HUES6 (cell line): ENCODE results near the gene GALNT9.
"Not testable (repeated sequence)": the region's sequence is repeated elsewhere in the genome, so short reads cannot be mapped to it uniquely, and the experiment has no call there.

Experiments used
- H3K27ac ChIP-seq: 2 replicates; pipeline ENCODE4 v1.7.0; 2013; ENCODE audit warnings: low read depth, mild to moderate bottlenecking, low read length, inconsistent platforms
- H3K27me3 ChIP-seq: 2 replicates; pipeline ENCODE4 v1.6.1; 2013; ENCODE audit warnings: low read length; ENCODE audit not compliant: control insufficient read depth, insufficient read depth
- H3K36me3 ChIP-seq: 2 replicates; pipeline ENCODE4 v1.6.1; 2013; ENCODE audit warnings: low read length; ENCODE audit not compliant: control insufficient read depth, insufficient read depth
- H3K4me1 ChIP-seq: 2 replicates; pipeline ENCODE4 v1.6.1; 2013; ENCODE audit warnings: low read length; ENCODE audit not compliant: control insufficient read depth, insufficient read depth
- H3K4me3 ChIP-seq: 2 replicates; pipeline ENCODE4 v1.5.1; 2013; ENCODE audit warnings: low read depth, low read length
- H3K9ac ChIP-seq: one replicate; pipeline ENCODE4 v1.6.1; 2013; ENCODE audit warnings: mild to moderate bottlenecking, low read length
- H3K9me3 ChIP-seq: 2 replicates; pipeline ENCODE4 v1.6.1; 2013; ENCODE audit warnings: low read depth, low read length; ENCODE audit not compliant: control insufficient read depth, insufficient read depth

GALNT9 gene

GRCh38 chr12:132229193-132229760 lies 100.1 kb downstream of the GALNT9 start:
- Histone ChIP-seq H3K27me3 (peaks cover 52% of the 10 kb centered on the region), H3K36me3 (no peaks in the 10 kb centered on the region), H3K9me3 (peaks cover 2% of the 10 kb centered on the region; the same call in 1 of the 2 replicates), H3K4me3 (no peak overlapping the region), H3K27ac (no peak overlapping the region), H3K4me1 (no peaks in the 10 kb centered on the region; the same call in 1 of the 2 replicates), H3K9ac (no peak overlapping the region)

- Histone ChIP-seq H3K36me3 (no peaks in the 10 kb centered on the region), H3K4me3 (no peak overlapping the region; the same call in 1 of the 2 replicates), H3K9me3 (peaks cover 2% of the 10 kb centered on the region; the same call in 1 of the 2 replicates), H3K27ac (no peak overlapping the region), H3K9ac (no peak overlapping the region), H3K27me3 (peaks cover 52% of the 10 kb centered on the region), H3K4me1 (no peaks in the 10 kb centered on the region; the same call in 1 of the 2 replicates)
These were observed 100.8 kb downstream of the GALNT9 start for GRCh38 chr12:132228476-132229192.

- peaks cover 2% of the 10 kb centered on the region; the same call in 1 of the 2 replicates for H3K9me3 ChIP-seq
- peaks cover 51% of the 10 kb centered on the region for H3K27me3 ChIP-seq
- no peaks in the 10 kb centered on the region for H3K36me3 ChIP-seq
- no peaks in the 10 kb centered on the region; the same call in 1 of the 2 replicates for H3K4me1 ChIP-seq
- H3K9ac ChIP-seq, result no peak overlapping the region
- H3K27ac ChIP-seq, result no peak overlapping the region
- H3K4me3 ChIP-seq, result no peak overlapping the region; the same call in 1 of the 2 replicates
These were observed 101.5 kb downstream of the GALNT9 start for GRCh38 chr12:132227782-132228475.

GRCh38 chr12:132227118-132227517 lies 102.3 kb downstream of the GALNT9 start:
- Histone ChIP-seq H3K36me3 (no peaks in the 10 kb centered on the region), H3K9me3 (peaks cover 2% of the 10 kb centered on the region; the same call in 1 of the 2 replicates), H3K9ac (no peak overlapping the region), H3K4me1 (no peaks in the 10 kb centered on the region; the same call in 1 of the 2 replicates), H3K27me3 (peaks cover 59% of the 10 kb centered on the region), H3K4me3 (no peak overlapping the region), H3K27ac (no peak overlapping the region)

- H3K27ac ChIP-seq, result no peak overlapping the region
- H3K36me3 ChIP-seq, result no peaks in the 10 kb centered on the region
- H3K27me3 ChIP-seq, result peaks cover 64% of the 10 kb centered on the region
- no peak overlapping the region for H3K9ac ChIP-seq
- H3K9me3 ChIP-seq, result peaks cover 2% of the 10 kb centered on the region; the same call in 1 of the 2 replicates
- H3K4me3 ChIP-seq, result no peak overlapping the region
- no peaks in the 10 kb centered on the region; the same call in 1 of the 2 replicates for H3K4me1 ChIP-seq
These were observed 102.8 kb downstream of the GALNT9 start for GRCh38 chr12:132226604-132227003.

GRCh38 chr12:132225214-132225613 lies 104.2 kb downstream of the GALNT9 start:
- no peaks in the 10 kb centered on the region for H3K36me3 ChIP-seq

GRCh38 chr12:132224484-132224883 lies 104.9 kb downstream of the GALNT9 start:
- Histone ChIP-seq H3K9me3 (peaks cover 2% of the 10 kb centered on the region; the same call in 1 of the 2 replicates), H3K27ac (no peak overlapping the region), H3K4me1 (no peaks in the 10 kb centered on the region; the same call in 1 of the 2 replicates), H3K36me3 (no peaks in the 10 kb centered on the region), H3K27me3 (peaks cover 62% of the 10 kb centered on the region), H3K9ac (no peak overlapping the region), H3K4me3 (no peak overlapping the region)

More at GRCh38 chr12:132225214-132225613, 104.2 kb downstream of the GALNT9 start:
- H3K27me3 ChIP-seq, result peaks cover 64% of the 10 kb centered on the region
- H3K4me1 ChIP-seq, result no peaks in the 10 kb centered on the region; the same call in 1 of the 2 replicates
- peaks cover 2% of the 10 kb centered on the region; the same call in 1 of the 2 replicates for H3K9me3 ChIP-seq
- no peak overlapping the region for H3K4me3 ChIP-seq
- no peak overlapping the region for H3K27ac ChIP-seq
- H3K9ac ChIP-seq, result no peak overlapping the region

- H3K36me3 ChIP-seq, result no peaks in the 10 kb centered on the region
- peaks cover 62% of the 10 kb centered on the region for H3K27me3 ChIP-seq
- no peak overlapping the region for H3K4me3 ChIP-seq
- no peaks in the 10 kb centered on the region; the same call in 1 of the 2 replicates for H3K4me1 ChIP-seq
- no peak overlapping the region for H3K9ac ChIP-seq
- H3K27ac ChIP-seq, result no peak overlapping the region
- H3K9me3 ChIP-seq, result peaks cover 2% of the 10 kb centered on the region; the same call in 1 of the 2 replicates
These were observed 106.6 kb downstream of the GALNT9 start for GRCh38 chr12:132222808-132223173.

- Histone ChIP-seq H3K36me3 (no peaks in the 10 kb centered on the region), H3K9me3 (peaks cover 2% of the 10 kb centered on the region; the same call in 1 of the 2 replicates), H3K4me3 (no peak overlapping the region), H3K9ac (no peak overlapping the region), H3K4me1 (no peaks in the 10 kb centered on the region; the same call in 1 of the 2 replicates), H3K27me3 (peaks cover 61% of the 10 kb centered on the region), H3K27ac (no peak overlapping the region)
These were observed 107.1 kb downstream of the GALNT9 start for GRCh38 chr12:132222096-132222807.

GRCh38 chr12:132219761-132220160 lies 109.6 kb downstream of the GALNT9 start:
- not testable (repeated sequence) for H3K9ac ChIP-seq, H3K4me1 ChIP-seq, H3K27ac ChIP-seq, H3K9me3 ChIP-seq, H3K4me3 ChIP-seq, H3K36me3 ChIP-seq
- peaks cover 73% of the 10 kb centered on the region for H3K27me3 ChIP-seq
